Stimulated activated CD4-positive, alpha-beta T cell treated with anti-CD3 and anti-CD28 coated beads, Interleukin-1b, Interleukin-23, amount 100 ng/mL, for 24 hours (primary cell): Measurements from ENCODE around the gene PEX19.
"Not testable (repeated sequence)": the region's sequence is repeated elsewhere in the genome, so short reads cannot be mapped to it uniquely, and the experiment has no call there.

Source experiments
- DNase-seq, 4 experiments: peaks; one replicate each; pipeline ENCODE4 v3.0.0-alpha.2; 2020; ENCODE audit warnings: low read depth in 4 of 4, low spot score in 1 of 4

The PEX19 gene, protein sequence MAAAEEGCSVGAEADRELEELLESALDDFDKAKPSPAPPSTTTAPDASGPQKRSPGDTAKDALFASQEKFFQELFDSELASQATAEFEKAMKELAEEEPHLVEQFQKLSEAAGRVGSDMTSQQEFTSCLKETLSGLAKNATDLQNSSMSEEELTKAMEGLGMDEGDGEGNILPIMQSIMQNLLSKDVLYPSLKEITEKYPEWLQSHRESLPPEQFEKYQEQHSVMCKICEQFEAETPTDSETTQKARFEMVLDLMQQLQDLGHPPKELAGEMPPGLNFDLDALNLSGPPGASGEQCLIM

DNA sequence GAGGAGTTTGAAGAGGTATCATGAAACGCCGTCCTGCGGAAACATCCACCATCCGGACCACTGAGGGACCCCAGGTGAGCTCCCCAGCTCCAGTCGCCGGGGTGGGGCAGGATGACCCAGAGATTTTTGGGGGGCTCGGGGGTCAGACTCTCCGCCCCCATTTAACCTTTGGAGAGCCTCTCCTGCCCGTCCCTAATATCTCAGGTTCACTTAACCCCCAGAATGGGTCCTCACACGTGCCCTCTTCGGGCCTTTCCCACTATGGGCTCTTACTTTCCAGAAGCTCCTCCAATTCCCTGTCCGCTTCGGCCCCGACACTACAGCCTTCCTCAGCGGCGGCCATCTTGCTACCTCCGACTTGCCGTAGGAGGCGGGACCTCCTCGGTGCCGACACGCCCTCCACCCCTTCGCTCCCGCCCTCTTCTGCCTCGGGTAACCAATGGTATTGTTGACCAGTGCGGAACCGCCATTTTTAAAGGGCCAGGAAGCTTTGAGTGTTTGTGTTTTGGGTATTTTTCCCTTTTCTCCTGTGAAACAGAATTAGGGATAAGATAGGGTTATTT lies at the start of gene PEX19:
PEX19 (minus strand) TSS at position 352 of the 563 bp plus-strand sequence; CDS start at position 343, 9 bp downstream.
- peak; percentile 84 to 92 (median 88) for DNase-seq

DNA sequence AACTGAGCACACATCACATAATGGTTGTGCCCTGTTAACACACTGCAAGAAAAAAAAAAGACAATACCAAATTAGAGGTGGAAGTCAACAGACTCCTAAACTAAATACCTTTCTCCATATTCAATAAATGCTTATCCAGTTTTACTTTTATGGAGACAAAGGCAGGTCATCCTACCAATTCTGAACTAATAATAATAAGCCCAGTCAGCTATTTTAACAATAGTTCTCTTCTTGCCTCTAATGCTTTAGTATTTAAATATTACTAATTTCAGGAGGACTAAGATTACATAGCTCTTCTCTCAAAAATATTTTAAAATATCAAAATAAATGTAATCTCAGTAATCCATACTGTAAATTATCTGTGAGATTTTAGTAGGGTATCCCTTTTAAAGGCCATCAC lies 47.6 kb upstream of the PEX19 start:
- no peak for DNase-seq

DNA sequence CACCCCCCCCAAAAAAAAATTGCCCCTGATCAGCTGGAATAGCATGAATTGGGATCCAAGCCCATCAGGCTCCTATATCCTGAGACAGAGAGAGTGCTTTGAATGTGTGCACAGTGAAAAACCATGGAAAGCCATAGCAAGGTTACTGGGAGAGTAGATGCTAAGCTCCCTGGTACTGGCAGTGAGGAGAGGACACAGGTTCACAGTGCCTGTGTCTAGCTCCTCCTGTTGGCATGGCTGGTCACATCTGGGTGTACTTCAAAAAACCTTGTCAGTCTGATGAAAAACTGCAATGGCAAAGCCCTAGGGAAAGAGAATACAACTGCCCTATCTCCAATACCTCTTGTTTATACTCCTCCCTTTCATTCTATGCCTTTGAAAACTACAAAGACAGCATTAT lies 45.2 kb upstream of the PEX19 start:
- DNase-seq: no peak

DNA sequence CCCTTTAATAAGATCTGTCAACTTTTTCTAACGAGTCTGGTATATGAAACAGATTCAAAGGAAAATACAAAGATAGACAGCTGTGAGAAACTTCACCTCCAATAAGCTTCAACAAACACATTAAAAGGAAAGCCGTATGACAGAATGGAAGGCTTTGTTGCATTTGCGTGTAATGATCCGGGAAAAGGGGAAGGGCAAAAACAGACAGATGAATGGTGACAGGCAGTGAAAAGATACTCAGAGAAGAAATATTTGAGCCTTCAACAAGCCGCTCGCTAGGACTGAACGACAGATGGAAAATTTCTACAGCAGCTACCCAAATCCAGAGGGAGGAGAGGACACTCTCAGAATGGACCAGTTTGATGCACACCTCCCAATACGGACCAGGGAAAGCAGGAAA lies 43.3 kb upstream of the PEX19 start:
- DNase-seq: no peak

DNA sequence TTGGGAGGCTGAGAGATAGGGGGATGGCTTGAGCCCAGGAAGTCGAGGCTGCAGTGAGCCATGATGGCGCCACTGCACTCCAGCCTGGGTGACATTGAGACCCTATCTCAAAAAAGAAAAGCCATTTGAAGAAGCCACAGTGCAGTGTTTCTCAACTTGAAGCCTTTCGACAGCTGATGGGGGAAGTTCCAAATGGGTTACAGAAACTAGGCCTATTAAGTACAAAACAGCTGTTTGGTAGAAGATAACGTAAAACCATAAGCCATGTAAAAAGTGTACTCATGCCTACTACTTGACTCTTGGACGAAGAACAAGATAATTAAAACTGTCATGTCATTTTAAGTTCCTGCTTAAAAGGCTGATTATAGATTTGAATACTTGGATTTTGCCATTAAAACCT lies 41.5 kb upstream of the PEX19 start:
- no peak for DNase-seq

DNA sequence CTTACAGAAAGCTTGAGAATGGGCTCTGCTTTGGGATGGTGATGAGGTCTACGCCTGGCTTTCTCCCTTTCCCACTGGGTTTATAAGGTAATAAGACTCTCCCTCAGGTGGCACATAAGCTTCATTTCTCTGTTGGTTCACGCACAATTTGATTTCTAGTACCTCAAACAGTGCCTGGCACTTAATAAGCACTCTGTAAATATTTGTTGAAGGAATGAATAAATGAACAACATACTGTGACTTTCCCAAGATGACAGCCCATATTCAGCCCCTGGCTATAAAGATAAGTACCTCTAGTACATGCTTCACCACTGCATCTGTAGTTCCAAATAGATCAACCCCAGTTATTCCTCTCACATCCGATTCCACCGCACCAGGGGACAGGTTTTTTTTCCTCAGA lies 40.3 kb upstream of the PEX19 start:
- DNase-seq: no peak

DNA sequence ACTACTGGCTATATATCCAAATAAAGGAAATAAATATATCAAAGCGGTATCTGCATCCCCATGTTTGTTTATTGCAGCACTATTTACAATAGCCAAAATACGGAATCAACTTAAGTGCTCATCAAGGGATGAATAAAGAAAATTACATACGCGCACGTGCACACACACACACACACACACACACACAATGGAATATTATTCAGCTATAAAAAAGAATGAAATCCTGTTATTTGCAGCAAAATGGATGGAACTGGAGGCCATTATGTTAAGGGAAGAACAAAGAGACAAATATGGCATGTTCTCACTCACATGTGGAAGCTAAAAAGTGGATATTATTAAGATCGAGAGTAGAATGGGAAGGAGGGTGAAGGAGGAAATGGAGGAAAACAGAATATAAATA lies 37.9 kb upstream of the PEX19 start:
- no peak for DNase-seq

DNA sequence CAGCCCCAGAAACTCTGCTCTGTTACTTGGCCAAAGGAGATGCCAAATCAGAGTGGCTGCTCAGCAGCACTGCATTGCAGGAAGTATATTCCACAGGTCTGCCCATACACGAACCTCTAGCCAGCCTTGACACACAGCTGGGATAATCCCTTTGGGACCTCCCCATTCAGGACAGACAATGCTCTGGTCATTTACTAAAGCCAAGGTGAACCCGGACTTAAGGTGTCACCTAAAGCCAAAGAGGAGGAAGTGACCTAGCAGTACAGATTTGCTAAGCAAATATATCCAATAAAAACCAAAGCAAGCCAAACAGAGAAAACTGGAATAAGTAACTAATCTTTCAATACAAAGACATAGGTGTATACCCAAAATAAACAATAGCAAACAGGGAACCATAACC lies 30.4 kb upstream of the PEX19 start:
- DNase-seq: no peak

DNA sequence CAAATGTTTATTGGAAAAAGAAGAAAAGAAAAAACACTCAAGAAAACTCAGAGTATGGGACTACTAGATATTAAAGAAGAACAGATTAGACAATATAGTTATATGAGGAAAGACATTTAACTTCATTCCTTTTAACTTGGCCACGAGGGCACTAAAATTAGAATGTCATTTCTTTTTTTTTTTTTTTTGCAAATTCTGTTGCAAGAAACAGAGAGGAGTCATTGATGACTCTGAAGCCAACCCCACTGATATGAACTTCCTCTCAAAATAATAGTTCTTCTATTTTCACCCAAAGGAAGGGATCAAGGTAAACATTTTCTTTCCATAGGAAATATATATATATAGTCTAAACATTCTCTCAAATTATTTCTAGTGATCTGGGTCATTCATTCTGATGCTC lies 24.6 kb upstream of the PEX19 start:
- no peak for DNase-seq

DNA sequence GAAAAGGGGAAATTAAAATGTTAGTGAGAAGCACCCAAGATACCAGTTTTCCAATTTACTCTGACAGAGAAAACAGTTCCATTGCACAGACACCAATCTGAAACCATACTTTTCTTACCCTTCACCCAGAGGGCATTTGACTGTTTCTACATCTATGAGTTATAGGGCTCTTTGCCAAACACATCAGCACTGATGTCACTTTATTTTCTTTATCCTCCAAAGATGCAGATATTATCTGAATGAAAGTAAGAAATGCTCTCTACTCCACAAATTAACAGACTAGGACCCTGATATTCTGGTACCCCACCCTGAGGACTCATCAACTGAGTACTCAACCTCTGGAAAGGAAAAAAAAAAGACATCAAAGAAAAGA lies 24.2 kb upstream of the PEX19 start:
- DNase-seq: no peak

DNA sequence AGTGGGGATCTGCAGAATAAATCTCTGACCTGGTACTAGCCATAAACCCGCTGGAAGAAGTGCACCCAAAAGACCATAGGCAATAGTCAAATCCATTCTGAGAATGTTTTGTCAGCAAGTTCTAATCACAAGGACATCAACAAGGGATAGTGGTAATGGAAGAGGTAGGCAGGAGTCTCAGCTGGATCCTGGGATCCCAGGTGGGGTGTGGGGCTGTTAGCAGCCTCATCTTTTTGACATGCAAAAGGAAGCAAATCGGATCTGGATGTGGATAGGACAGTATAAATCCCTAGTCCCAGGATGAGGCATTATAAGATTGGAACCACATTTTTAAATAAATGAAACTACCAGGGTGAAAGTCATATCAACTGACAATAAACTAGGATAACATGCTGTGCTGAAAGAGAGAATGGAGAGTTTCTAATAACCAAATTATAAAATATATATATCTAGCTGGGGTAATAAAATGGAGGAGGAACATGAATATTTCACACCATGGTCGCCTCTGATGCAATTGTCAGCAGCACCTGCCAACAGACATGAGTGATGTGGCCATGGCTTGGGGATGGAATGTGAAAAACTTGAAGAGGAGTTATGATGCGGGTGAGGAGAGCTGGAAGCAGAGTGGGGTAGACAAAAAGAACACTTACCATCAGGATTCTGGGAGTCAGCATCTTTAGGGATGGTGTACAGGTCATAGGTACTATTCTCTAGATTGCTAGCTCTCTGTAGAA lies 23.7 kb upstream of the PEX19 start:
- DNase-seq: no peak

DNA sequence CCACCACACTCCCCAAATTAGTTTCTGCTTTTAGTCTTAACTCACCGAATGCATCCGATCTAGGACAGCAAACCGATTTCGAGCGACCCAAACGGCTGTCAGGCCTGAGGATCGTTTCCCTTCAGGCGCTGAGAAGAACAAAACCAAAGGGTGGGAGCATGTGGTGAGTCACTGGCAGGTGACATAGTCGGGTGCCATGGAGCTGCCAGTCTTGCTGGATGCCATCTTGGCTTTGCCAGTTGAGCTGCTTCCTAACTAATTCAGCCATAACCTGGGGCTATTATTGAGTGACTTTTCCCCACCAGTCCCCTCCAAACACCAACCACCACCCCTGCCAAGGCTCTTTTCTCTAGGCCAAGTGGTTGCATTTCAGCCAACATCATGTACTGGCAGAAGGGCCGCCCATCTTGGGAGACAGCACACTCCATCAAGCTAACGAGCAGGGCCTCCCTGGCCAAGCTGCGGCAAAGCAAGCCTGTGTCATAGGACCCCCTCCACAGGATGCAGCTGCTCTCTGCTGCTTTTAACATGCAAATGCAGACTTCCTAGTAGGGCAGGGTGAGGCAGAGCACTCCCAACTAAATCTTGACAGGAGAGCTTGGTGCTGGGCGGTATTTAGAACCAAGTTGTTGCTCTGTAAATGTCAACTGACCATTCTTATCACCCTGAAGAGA lies 22.3 kb upstream of the PEX19 start:
- no peak for DNase-seq

DNA sequence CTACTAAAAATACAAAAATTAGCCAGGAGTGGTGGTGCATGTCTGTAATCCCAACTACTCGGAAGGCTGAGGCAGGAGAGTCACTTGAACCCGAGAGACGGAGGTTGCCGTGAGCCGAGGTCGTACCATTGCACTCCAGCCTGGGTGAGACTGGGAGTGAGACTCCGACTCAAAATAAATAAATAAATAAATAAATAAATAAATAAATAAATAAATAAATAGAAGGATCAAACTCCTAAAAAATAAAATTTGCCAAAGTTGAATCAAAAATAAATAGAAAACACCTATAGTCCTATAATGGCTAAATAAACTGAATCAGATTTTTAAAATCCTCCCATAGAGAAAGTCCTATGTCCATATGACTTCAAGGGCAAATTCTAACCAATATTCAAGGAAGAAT lies 15.2 kb upstream of the PEX19 start:
- DNase-seq: no peak

DNA sequence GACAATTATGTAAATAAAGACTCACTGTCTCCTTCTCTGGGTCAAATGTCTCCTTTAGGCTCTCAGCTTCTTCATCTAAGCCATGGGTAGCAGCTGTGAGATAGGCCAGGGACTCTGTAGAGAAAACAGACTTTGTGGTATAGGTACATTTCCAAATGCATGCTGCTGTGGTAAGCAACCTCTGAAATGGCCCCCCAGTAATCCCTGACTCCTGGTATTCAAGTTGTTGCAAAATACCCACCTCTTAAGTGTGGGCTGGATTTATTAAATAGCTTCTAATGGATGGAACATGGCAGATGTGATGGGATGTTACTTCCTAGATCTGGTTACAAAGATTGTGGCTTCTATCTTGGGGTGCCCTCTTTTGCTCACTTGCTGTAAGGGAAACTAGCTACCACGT lies 11.1 kb upstream of the PEX19 start:
- no peak for DNase-seq

DNA sequence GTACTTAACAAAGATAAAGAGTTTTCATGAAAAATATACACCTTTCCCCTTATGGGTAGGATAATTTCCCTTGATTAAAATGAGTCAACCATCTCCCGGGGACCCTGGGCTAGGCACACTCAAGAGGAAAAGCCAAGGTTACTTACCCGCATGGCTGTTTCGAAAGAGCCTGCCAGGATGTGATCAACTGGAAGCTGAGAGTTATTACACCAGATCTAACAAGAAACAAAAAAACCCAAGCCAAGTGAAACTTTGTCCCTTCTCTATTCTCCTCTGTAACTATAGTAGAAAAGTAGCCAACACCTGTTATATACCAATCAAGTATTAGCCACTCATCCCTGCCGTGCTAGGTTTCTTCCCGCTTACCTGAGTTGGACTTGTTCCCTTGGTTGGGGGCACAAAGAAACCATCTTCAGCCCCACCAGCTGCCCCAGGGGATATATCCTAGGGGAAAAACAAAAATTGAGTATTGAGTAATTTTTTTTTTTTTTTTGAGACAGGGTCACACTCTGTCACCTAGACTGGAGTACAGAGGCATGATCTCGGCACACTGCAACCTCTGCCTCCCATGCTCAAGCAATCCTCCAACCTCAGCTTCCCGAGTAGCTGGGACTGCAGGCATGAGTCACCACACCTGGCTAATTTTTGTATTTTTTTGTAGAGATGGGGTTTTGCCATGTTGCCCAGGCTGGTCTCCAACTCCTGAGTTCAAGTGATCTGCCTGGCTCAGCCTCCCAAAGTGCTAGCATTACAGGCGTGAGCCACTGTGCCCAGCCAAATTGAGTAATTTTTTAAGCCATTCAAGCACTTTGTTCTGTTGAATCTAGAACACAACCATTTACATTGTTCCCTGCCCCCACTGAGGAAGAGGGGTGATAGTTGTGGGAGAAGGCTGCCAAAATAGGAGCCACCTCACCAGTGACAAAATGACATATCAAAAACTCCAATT lies 8.4 kb upstream of the PEX19 start:
- no peak for DNase-seq

DNA sequence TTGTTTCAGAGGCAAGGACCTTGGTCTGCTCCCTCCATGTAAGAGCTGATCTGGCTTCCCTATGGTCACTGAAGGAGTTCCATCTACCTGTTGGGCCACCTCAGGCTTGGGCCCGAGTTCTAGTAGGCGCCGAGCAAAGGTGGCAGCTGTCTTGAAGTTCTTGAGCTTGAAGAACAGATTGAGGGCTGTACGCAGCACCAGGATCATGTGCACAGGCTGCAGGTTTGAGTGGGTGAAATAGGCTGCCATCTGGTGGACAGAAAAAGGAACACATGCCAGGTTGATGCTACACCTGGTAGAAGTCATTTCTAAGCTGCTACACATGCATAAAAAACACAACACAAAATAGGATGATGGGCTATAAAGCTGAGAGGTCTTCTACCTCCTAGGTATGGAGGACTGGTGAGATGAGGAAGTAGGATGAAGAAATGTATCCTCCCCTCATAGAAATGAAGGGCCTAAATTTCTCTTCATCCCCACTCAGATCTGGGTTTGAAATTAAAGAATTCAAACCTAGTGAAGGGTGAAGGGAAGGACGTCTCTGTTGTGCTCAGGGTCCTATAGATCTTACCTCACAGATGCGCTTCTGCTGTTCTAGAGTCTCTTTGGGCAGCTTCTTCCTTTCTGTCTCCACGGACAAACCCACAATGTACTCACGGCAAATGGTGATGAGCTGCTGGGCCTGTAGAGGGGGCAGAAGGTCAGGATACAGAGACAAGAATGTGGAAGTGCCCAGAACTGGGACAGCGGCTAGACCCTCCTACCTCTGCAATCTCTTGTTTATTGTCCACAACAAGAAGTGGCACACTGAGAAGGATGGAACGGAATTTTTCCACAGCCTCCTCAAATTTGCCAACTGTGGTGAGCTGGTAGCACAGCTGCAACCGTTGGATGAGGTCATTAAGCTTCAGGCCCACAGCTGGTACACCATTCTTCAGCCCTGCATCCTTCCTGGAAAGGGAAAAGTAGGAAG lies 6.6 kb upstream of the PEX19 start:
- peak in 3 of 4 experiments; percentile 25 to 45 (median 26) for DNase-seq

DNA sequence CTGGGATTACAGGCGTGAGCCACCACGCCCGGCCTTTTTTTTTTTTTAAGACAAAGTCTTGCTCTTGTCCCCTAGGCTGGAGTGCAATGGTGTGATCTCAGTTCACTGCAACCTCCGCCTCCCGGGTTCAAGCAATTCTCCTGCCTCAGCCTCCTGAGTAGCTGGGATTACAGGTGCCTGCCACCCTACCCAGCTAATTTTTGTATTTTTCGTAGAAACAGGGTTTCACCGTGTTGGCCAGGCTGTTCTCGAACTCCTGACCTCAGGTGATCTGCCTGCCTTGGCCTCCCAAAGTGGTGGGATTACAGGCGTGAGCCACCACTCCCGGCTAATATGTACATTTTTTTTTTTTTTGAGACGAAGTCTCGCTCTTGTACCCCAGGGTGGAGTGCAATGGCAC lies 2.8 kb upstream of the PEX19 start:
- DNase-seq: not testable (repeated sequence)

DNA sequence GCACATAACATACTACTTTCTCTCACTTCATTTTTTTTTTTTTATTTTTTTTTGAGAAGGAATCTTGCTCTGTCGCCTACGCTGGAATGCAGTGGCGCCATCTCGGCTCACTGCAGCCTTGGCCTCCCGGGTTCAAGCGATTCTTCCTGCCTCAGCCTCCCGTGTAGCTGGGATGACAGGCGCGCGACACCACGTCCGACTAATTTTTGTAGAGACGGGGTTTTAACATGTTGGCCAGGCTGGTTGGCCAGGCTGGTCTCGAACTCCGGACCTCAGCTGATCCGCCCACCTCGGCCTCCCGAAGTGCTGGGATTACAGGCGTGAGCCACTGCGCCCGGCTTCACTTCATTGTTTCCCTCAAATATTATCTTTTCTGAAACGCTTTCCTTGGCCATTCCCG lies 573 bp upstream of the PEX19 start:
- no peak for DNase-seq

DNA sequence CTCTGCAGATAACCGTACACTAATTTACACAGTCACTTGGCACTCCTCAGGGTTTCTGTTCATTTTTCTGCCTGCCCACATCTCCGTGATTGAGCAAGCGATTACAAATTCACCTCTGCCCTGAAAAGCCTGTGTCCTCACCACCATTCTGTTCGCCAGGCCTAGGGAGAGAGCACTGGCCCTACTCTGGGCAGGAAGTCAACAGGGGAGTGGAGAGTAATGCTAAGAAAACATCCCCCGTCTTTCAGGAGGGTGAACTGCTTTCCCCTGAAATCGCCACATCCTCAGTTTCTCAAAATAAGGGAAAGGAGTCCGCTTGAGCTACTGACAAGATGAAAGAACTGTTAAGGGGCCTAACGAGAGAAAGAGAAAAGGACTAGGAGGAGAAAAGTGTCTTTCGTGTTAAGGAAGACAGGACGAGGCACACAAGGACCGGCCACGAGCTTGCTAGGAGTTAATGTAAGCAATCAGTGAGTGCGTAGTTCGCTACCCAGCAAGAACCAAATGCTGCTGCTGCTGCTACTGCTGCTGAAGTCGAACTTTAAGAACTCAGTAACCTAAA lies 632 bp downstream of the PEX19 start:
- no peak for DNase-seq
